GM18520 (cell line): ENCODE results near the gene PROM2.

ENCODE experiments used
- ATAC-seq: cut with Tn5 transposase; IDR thresholded peaks from one replicate; pipeline ENCODE4 v1.9.1; 2021; ENCODE audit not compliant: unreplicated experiment

Gene PROM2

DNA sequence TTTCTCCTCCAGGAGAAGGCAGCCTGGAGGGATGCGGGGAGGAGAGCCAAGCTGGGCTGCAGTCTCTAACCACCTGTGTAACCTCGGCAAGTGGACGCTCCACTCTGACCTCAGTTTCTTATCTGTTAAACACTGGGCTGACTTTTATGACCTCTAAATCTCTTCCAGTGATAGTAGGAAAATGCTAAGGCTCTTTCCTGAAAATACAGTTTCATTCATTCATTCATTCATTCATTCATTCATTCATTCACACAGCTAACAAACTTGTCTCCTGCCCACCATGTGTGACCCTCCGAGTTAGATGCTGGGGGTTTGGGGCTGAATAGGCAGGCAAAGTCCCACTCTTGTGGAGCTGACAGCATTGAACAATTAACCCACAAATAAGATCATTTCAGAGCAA lies 9.3 kb downstream of the PROM2 start:
- no peak for ATAC-seq

DNA sequence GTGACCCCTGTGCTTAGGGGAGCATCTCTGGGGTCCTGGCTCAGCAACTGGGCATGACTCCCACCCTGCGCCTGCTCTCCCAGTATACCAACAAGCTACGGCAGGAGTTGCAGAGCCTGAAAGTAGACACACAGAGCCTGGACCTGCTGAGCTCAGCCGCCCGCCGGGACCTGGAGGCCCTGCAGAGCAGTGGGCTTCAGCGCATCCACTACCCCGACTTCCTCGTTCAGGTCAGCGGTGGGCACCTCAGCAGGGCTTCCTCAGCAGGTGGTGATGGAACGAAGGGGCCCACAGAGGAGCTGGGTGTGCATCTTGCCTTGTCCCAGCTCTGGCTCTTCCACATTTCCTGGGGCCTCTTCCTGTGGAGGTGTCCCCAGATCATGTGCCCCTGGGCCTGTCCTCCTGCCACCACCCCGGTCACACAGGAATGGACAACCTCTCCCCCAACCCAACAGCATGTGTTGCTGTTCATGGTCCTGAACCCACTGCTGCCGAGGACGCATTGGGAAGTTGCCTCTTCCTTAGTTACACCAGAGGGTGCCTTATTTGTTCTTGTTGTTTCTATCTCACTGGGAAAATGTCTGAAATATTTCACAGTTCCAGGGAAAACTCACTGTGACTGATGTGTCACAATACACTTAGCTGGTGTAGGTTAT lies 10.8 kb downstream of the PROM2 start:
- no peak for ATAC-seq

DNA sequence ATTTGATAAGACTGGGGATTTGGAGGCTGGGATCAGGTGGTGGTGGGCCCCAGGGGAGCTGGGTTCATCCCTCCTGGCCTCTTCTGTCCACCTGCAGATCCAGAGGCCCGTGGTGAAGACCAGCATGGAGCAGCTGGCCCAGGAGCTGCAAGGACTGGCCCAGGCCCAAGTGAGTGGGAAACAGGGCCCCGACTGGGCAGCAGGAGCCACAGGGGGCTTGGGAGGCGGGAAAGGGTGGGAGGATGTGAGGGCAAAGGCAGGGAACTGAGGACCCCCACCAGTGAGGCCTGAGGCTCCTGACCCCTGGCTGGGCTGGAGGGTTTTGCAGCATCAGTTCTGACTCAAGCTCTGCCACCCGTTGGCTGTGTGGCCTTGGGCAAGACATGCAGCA lies 11.3 kb downstream of the PROM2 start:
- no peak for ATAC-seq

DNA sequence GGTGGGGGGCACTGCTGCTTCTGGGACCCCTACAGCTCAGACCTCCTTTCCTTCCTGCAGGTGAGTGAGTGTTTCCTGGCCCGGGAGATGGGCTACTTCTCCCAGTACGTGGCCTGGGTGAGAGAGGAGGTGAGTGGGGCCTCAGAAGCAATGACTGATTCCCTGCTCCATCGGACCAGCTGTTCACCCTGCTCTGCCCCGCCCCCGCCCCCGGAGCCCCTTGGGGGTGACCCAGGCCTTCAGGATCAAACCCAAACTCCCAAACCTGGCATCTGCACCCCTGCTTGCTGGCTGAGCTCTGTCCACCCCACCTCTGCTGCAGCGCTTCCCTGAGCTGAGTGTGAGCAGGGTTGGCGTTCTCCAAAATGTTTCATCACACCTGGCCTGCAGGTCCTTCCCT lies 13.1 kb downstream of the PROM2 start:
- ATAC-seq, result no peak

DNA sequence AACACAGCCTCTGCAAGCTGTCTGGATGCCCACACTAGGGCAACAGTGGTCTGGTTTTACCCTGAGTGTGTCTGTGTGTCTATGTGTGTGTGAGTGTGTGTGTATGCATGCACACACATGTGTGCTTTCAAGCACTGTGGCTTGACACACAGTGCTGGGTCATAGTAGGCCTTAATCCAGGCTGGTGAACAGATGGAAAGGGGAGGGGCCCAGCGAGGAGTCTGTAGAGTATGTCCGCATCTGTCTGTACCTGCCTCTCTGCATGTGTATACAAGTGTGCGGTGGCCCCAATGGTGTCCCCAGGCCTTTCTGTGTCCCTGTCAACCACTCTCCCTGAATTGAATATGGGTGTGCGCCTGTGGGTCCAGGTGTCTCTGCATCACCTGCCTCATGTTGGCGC lies 13.6 kb downstream of the PROM2 start:
- no peak for ATAC-seq

DNA sequence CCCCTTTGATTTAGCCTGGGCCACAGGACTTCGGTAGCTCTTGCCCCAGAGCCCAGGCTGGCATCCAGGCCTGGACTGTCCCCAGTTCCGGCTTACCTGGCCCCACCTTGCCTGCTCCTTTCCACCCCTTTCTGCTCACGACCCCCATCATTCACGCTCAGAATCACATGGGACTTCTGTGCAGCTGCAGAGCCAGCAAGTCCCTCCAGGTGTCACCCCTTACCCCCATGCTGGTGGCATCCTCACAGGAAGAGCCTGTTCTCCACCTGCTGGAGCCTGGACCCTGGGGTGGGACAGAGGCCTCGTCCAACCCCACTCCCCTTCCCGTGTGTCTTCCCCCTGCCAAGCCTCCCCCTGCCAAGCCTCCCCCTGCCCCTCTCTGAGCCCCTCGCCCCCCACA lies 15.0 kb downstream of the PROM2 start:
- no peak for ATAC-seq

DNA sequence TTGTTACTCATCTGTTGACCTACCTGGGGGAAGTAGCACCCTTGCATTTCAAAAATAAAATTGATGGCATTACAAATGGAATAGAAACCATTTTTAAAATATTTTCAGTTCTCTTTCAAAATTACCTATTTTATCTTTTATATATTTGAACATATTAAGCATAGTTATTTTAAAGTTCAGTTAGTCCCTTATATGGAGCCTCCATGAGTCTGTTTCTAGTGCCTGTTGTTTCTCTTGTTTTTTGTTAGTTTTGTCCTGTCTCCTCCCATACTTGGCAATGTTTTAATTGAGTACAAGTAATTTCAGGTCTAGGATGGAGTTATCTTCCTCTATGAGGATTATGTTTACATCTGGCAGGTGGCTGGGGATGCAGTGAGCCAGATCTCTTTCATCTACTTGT lies 17.0 kb downstream of the PROM2 start:
- no peak for ATAC-seq

DNA sequence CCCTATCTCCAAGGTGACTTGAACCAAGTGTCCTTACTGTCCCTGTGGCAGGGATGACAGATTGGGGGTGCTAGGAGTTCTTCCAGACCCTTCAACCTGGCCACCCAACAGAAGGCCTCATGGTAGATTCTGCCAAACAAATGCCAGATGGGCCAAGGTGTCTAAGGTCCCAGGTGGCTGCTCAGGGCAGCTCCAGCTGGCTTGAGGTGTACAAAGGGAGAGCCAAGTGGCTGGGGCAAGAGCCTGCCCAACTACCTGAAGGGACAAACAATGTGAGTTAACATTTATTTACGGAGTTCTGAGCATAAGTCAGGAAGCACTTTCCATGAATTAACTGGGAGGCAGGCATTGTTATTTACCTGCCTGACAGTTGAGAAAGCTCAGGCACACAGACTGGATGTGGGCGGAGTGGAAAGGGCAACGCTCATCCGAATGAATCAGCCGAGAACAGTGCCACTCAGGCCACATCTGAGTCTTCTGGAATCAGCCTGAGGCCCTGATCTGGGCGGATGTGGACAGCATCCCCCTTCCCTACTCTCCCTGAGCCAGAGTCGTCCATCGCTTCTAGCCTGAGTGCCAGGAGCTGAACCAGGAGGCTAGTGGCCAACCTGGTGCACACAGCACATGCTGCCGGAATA lies 18.5 kb downstream of the PROM2 start:
- ATAC-seq, result no peak

DNA sequence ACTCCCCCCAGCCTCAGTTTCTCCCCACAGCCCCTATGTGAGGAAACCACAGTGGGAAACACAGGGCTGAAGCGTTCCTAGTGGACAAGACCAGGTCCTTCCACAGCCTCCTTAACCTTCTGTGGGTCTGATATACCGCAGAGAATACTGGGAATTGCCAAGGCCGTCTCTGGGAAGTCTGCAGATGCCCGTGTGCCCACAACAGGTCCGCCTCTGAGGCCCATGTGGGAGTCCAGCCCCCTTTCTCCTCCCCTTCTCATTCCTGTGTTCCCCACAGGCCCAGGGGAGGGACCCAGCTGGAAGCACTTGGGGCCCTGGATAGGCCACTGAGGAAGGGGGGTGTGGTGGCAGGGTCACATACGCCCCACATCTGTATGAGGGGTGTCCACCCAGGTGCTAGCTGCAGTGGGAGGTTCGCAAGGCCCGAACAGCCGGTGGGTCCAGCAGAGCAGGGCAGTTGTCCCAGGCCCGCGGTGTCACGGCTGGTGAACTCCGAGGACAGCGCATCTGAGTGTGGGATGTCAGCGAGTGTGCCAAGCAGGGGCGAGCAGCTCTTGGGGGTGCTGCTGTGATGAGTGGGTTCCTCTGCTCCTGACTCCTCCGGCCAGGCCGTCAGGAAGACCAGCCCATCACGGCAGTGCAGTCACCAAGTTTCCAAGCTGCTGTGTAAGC lies 20.5 kb downstream of the PROM2 start:
- no peak for ATAC-seq

DNA sequence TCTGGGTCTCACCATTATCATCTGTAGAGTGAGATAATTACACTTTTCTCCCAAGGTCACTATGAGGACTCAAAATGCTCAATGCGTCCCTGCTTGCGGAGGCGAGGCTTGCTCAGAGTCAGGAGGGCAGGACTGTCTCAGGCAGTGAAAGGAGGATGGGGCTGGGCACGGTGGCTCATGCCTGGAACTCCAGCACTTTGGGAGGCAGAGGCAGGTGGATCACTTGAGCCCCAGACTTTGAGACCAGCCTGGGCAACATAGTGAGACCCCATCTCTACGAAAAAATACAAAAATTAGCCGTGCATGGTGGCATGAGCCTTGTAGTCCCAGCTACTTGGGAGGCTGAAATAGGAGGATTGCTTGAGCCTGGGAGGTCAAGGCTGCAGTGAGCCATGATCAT lies 21.1 kb downstream of the PROM2 start:
- ATAC-seq, result no peak

DNA sequence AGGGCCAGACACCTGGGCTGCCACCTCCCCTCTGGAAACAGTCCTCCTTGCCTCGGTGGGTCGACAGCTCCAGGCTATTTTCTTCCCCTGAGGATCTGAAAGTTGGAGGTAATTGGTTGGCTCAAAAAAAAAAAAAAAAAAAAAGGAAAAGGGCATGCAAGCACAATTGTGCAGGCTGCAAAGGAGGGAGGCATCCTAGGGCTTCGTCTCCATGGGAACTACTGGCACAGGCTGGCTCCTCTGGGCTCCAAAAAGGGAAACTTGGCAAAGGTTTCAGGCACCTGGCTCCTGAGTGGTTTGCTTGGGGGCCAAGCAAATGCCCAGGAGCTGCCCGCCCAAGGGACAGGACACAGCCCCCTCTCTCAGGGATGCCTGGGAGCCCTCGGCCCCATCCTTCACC lies 21.8 kb downstream of the PROM2 start:
- no peak for ATAC-seq

DNA sequence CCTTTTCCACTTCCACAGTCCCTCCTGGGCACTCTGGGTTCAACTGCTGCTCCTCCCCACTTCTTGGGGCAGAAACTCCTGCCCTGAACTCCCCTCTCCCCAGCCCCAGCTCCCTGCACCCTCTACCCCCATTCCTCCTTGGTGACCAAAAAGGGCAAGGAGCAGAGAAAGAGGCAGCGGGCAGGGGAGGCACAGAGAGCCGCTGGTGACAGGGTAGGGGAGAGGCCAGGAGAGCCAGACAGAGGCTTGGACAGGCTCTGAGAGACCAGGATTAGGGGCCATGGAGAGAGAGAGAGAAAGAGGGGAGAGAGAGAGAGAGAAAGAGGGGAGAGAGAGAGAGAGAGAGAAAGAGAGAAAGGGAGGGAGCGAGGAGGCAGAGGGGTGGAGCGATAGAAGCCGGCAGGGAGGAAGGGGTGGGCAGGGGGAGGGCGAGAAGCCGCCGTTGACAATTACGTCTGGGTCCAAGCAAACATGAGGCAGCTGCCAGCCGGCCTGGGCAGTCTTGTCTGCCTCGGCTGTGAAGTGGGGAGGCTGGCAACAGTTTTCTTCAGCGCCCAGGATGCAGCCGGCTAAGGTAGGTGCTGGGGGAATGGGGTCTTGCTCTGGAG lies 22.7 kb downstream of the PROM2 start, which contains the start of gene KCNIP3:
Gene KCNIP3 (plus strand): TSS at position 468 of the 608 bp plus-strand sequence. CDS start 92 bp downstream, at position 560.
- no peak for ATAC-seq

DNA sequence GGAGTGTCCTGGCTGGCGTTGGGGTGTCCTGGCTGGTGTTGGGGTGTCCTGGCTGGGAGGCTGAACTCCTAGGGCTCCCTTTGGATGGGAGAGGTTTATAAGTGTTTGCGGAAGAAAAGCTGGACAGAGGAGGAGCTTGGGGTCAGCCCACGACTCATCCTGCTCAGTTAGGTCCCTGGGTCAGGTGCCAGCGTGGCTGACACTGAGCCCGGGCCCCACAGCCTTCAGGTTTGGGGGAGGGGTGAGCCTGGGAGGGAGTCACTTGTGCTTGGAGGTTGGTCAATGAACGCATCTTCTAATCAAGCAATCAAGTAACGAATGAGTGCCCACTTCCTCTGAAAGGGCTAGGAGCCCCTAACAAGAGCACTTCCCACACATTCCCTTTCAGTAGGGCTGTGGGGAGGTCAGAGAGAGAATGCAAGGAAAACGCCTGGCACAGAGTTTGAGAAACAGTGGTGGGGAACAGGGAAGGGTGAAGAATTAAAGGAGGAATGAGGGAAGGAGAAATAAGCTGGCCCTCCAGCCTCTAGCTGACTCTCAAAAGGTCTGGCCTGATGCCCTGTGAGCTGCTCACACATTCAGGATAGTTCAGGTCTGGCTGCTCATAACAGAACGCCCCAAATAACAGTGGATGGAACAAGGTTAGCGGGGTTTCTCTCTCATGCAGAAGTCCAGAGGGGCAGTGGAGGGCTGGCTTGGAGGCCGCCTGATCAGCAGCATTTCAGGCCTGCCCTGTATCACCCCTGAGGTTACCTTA lies 23.6 kb downstream of the PROM2 start:
- ATAC-seq, result no peak

DNA sequence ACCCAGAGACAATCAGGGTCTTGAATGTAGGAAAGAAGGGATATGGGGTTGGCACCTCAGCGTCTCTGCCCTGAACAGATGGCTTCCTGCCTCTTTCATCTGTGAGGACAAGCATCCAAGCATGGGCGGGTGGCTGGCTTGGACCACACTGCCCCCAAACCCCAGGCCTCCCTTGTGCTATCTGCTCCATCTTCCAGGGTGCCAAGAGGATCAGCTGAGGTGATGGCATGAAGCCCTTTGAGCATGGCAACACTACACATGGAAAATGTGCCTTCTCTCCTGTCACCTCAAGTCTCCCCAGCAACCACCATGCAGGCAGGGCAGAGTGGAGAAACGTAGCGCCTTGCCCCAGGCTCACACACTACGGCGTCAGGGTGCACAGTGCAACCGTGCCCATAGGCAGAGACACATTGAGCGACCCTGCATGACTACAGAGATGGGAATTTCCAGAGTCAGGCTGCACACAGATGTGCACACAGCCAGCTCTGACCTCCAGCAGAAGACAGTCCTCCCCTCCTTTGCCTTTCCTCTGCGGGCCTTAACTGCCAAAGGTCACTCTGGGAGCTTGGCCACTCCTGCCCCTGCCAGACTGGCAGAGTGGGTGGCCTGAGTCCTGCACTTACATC lies 24.4 kb downstream of the PROM2 start:
- no peak for ATAC-seq

DNA sequence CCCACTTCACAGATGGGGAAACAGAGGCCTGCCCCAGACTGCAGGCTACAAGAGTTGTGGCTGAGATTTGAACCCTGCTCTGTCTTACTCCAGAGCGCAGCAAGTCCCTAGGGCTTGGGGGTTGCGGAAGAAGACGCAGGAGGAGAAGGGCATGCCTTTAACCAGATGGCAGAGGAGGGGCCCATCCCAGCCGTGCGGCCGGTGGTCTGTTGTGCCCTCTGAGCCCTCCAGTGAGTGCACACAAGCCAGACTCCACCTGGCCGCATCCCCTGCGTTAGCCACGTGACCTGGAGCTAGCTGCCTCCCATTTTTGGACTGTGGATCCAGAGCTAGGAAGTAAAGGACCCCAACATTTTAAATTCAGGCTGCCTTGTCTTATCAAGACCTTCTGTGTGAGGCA lies 25.7 kb downstream of the PROM2 start:
- ATAC-seq, result no peak

DNA sequence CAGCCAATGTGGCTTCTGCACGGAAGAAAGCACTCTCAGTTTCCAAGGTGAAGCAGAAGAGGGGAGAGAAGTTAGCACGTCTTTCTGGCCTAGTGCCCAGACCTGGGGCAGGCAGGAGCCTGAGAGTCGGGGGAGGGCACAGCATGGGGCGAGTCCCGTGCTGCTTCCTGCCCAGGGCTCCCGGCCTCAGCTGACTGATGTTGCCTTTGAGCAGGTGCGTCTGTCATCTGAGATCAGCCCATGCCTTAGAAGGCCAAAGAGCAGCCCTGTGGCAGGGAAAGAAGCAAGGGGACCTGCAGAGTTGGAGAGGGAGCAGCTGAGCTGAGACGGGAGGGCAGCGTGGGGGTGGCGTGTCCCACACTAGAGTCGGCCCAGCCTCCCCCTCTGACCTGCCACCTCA lies 26.2 kb downstream of the PROM2 start:
- no peak for ATAC-seq

DNA sequence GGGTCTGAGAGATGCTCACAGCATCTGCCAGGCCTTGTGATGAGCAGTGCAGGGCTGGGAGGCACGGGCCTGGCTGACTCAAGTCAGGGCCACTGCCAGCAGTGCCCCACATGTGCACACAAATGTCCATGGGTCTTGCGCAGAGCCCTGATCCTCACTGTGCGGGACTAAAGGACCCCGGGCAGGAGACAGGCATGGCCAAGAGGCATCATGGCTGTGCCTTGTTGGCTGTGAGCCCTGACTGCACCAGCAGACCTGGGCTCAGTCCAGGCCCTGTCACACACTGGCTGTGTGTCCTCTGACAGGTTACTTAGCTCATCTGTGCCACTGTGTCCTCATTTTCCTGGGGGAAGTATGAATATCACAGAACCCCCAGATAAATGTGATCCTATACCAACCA lies 26.9 kb downstream of the PROM2 start:
- ATAC-seq, result no peak

DNA sequence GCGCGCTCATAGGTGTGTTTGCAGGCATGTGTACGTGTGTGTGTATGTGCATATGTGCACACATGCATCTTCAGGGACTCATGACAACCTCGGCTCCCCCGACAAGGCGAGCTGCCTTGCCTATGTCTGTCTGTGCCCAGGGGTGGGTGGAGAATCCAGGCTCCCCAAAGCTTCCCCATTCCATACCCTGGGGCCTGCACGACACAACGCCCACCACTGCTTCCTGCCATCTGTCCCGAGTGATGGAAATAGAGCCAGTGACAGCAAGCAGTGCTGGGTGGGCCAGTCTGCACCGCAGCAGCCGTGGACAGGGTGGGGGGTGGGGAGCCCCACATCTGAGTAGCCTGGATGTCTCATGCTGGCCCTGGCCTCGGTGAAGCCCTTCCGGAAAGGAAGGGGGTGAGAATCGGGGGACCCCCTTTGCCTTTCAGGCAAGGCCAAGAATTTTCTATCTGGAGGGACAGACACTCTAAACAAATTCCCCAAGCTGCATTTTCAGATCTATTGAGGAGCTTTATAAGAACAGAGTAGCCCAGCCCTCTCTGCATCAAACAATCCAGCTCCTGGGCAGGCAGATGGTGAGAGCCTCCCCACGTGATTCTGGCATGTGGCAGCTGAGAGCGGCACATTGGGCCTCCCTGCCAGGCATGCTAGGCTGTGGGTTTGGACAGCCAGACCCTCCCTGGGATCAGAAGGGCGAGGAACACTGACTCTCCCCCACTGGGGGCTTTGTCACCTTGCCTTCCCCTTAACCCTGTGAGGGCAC lies 27.8 kb downstream of the PROM2 start:
- no peak for ATAC-seq

DNA sequence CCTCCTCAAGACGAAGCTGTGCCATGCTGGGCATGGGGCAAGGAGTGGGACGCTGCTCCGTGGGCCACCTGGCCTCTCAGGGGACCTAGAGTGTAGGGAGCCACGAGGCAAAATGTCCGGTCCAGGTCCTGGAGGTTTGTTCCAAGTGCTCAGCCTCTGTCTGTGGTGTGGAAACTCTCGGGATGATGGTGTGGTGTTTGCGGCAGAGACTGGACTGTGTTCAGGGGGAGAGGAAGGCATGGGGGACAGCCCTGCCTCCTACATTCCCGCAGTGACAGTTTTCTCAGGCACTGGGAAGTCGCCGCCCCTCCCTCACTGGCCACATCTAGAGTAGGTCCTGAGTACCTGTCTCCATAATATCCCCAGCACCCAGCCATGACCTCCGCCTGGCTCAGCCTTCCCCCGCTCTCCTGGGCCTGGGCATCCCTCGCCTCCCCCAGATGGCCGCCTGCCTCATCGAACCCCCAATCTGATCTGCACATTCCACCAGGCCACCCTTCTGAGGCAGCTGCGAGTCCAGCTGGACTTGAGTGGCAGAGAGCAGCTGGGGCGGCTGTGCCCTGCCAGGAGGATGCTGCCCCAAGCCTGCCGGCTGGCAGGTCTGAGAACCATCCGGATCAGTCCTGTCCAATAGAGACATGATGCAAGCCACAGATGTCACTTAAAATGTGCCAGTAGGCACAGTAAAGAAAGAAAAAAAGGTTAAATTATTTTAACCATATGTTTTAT lies 29.1 kb downstream of the PROM2 start:
- no peak for ATAC-seq
